Aorta (tissue), 5 donors: ENCODE measurements around the gene ANKMY1. TPM values are rescaled to one million over a fixed set of nuclear protein-coding genes. Genes with fewer than 3 reads are reported as not detected.

Experiments
- ATAC-seq: fragments of 200-7000 bp; cut with Tn5 transposase; one replicate; pipeline ENCODE4 v1.9.1; 2022; ENCODE audit warnings: moderate library complexity; ENCODE audit not compliant: low FRiP score
- DNase-seq, 2 donors: peaks; one replicate each; pipeline ENCODE4 v3.0.0-alpha.2; 2020
- H3K27ac ChIP-seq, 2 donors: one replicate each; pipeline ENCODE4 v1.5.1; 2013; ENCODE audit warnings: low read length in 2 of 2, mild to moderate bottlenecking in 2 of 2, moderate library complexity in 2 of 2, control low read depth in 1 of 2, inconsistent platforms in 1 of 2, low read depth in 1 of 2
- H3K27me3 ChIP-seq, 2 donors: one replicate each; pipeline ENCODE4 v1.6.1; 2013; ENCODE audit warnings: control low read depth in 1 of 2, low read length in 1 of 2, mild to moderate bottlenecking in 1 of 2, moderate library complexity in 1 of 2; ENCODE audit not compliant: insufficient read depth in 2 of 2, control insufficient read depth in 1 of 2
- H3K36me3 ChIP-seq, 2 donors: one replicate each; pipeline ENCODE4 v1.6.1; 2013; ENCODE audit warnings: control low read depth in 1 of 2, low read length in 1 of 2, mild to moderate bottlenecking in 1 of 2; ENCODE audit not compliant: insufficient read depth in 2 of 2, control insufficient read depth in 1 of 2
- H3K4me1 ChIP-seq, 2 donors: one replicate each; pipeline ENCODE4 v1.6.1; 2013; ENCODE audit warnings: low read length in 2 of 2, control low read depth in 1 of 2, mild to moderate bottlenecking in 1 of 2, moderate library complexity in 1 of 2; ENCODE audit not compliant: insufficient read depth in 2 of 2, control insufficient read depth in 1 of 2
- H3K4me3 ChIP-seq, 2 donors: one replicate each; pipeline ENCODE4 v1.5.1; 2013; ENCODE audit warnings: low read length in 2 of 2, control low read depth in 1 of 2, mild to moderate bottlenecking in 1 of 2
- H3K9me3 ChIP-seq: one replicate; pipeline ENCODE4 v1.6.1; 2013; ENCODE audit warnings: mild to moderate bottlenecking, low read length; ENCODE audit not compliant: control insufficient read depth
- WGBS, 2 donors: extraction: QIAGEN DNeasy Blood & Tissue Kit; methylation state at CpG; one replicate each; pipeline ENCODE4 v1.1.7; 2013; 5-methylcytosine and 5-hydroxymethylcytosine counted together
- intact Hi-C, 2 donors: fragments of 100-400 bp; cut with DNase I; formaldehyde crosslinking; loops; one replicate each; pipeline versions ENCODE4 v1.14.2 to v1.15.0; 2022
- polyA plus RNA-seq, 2 donors: library from polyadenylated mRNA; stranded (reverse); fragments of 200-250 nt; gene quantifications; one replicate each; pipeline ENCODE4 v1.2.3, GENCODE V29; 2013
- total RNA-seq, 2 donors: library from RNA; stranded (reverse); fragmentation: NEBNext Ultra II Directional; extraction: Animal tissue kit (Norgen Biotek cat#: 25700); gene quantifications; one replicate each; pipeline ENCODE4 v1.2.1, GENCODE V29; 2021
- donor health status: healthy with polysubstance abuse.
- donor health status: Bipolar disorder and iron deficiency.
- donor health status: DM: no; HTN: no; CAD: no.
- donor health status: DM: no; HTN: no; CAD: no.
- donor health status: DM: yes; HTN: yes; CAD: no.

The ANKMY1 gene
- total and polyA plus RNA-seq, 4 donors, result 6.2 to 22.0 (median 8.5) TPM

- Histone ChIP-seq H3K4me3 (no peak overlapping the region), H3K27me3 (no peaks in the 10 kb centered on the region), H3K36me3 (no peaks in the 10 kb centered on the region), H3K9me3 (no peaks in the 10 kb centered on the region), H3K4me1 (no peaks in the 10 kb centered on the region), H3K27ac (no peak overlapping the region)
- no peak for ATAC-seq
- DNase-seq, result peak; percentile 32 to 59
- intact Hi-C loops, result no loop called here
- WGBS, 2 donors, result 94 to 96% methylated on average over 21 of the region's 21 CpGs
These were observed 32.9 kb upstream of the ANKMY1 start for GRCh38 chr2:240590681-240591111.

DNA sequence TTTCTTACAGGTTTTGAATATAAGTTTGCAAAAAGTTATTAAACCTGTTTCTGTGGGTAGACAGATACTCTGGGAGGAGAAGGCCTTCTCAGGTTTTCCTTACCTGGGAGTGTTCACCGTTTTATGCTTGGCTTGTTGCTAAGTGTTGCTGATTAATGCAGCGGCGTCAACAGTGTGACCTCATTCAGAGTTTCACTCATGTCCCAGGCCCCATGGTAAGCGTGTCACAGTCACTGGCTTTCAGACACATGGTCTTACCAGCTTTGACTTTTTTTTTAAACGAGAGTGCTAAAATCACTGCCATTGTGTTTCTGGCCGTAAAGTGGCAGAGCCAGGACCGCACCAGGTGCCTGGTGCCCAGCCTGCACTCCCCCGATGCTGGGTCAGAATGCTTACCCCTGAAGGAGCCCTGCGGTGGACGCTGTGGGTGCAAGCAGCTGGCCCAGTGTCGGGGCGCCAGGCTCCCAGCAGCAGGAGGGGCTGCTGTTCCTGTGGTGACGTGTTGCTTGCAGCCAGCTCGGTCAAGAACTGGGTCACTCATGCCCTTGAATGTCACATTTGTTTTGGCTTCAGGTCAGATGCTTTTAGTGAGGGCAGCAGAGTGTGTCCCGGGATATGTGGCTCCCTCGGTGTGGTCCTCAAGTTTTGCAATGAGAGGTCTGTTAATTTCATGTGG lies 32.2 kb upstream of the ANKMY1 start:
- Histone ChIP-seq H3K4me1 (no peaks in the 10 kb centered on the region), H3K36me3 (no peaks in the 10 kb centered on the region), H3K27me3 (no peaks in the 10 kb centered on the region), H3K9me3 (no peaks in the 10 kb centered on the region), H3K4me3 (no peak overlapping the region), H3K27ac (no peak overlapping the region)
- 79% methylated on average over 16 of the region's 16 CpGs for WGBS, 2 donors
- peak; percentile 19 to 61 for DNase-seq
- intact Hi-C loops, result no loop called here
- ATAC-seq, result no peak

DNA sequence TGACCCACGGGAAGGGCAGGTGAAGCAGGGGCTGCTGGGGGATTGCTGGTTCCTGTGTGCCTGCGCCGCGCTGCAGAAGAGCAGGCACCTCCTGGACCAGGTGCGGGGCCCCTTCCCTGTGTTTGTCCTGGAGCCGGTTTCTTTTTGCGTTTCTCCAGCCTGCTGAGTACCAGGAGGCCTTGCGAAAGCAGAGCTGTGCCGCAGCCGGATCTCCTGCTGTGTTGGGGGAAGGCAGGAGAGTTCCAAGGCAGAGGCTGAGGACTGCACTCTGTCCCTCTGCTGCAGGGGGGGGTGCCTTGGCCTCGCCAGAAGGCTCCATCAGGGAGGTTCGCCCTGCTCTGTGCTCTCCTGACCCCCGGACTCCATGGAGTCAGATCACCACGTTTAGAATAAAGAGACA lies 31.6 kb upstream of the ANKMY1 start:
- intact Hi-C loops, result no loop called here
- Histone ChIP-seq H3K27ac (no peak overlapping the region), H3K36me3 (no peaks in the 10 kb centered on the region), H3K27me3 (no peaks in the 10 kb centered on the region), H3K4me3 (no peak overlapping the region), H3K4me1 (no peaks in the 10 kb centered on the region), H3K9me3 (no peaks in the 10 kb centered on the region)
- peak in 1 of 2 donors; percentile 55 for DNase-seq
- no peak for ATAC-seq
- 83 to 87% methylated on average over 14 of the region's 14 CpGs for WGBS, 2 donors

GRCh38 chr2:240588669-240589068 lies 30.9 kb upstream of the ANKMY1 start:
- Histone ChIP-seq H3K36me3 (no peaks in the 10 kb centered on the region), H3K27me3 (no peaks in the 10 kb centered on the region), H3K4me3 (no peak overlapping the region), H3K4me1 (no peaks in the 10 kb centered on the region), H3K9me3 (no peaks in the 10 kb centered on the region), H3K27ac (no peak overlapping the region)
- whole genome bisulfite sequencing, 2 donors, result 86 to 92% methylated on average over 4 of the region's 4 CpGs
- intact Hi-C loops, result no loop called here
- DNase-seq, result peak in 1 of 2 donors; percentile 48
- no peak for ATAC-seq

DNA sequence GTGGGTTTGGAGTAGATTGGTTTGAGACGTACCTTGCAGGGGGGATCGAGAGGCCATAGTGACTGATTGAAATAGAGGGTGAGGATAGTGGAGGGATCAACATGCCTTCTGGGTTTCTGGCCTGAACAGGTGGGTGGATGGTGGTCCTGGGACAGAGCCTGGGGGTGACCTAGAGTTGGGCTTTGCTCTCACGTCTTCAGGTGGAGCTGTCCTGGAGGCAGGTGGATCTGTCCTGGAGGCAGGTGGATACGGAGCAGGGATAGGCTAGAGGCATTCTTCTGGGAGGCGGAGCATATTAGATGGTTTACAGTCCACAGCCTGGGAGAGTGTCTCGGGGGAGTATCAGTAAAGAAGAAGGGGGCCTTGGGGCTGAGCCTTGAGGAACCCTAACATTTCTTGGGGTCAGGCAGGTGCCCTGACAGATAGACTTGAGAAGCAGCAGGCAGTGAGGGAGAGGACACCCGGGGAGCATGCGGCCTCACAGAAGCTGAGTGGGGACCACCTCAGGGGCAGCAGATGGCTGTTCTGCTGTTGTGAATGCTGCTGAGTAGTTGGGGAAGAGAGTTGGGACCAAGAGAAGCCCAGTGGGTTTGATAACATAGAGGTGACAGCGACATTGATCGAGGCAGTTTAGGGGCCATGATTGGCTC lies 30.3 kb upstream of the ANKMY1 start:
- DNase-seq (peak; percentile 41 to 52), ATAC-seq (no peak)
- Histone ChIP-seq H3K4me1 (no peaks in the 10 kb centered on the region), H3K4me3 (no peak overlapping the region), H3K27ac (no peak overlapping the region), H3K27me3 (no peaks in the 10 kb centered on the region), H3K36me3 (no peaks in the 10 kb centered on the region), H3K9me3 (no peaks in the 10 kb centered on the region)
- 83 to 88% methylated on average over 10 of the region's 10 CpGs for WGBS, 2 donors
- intact Hi-C loops, result no loop called here

- intact Hi-C loops, result loop anchor here in 1 of 2 donors (2.0 kb wide), 2 partner anchors 18 to 26 kb away; partner anchors contain the start of genes DUSP28 and RNPEPL1
- no peaks in the 10 kb centered on the region for H3K36me3 ChIP-seq
- H3K4me1 ChIP-seq, result no peaks in the 10 kb centered on the region
- DNase-seq (peak; percentile 23 to 38), ATAC-seq (no peak)
- 3 to 4% methylated on average over 61 to 62 of the region's 62 CpGs for WGBS, 2 donors
- no peak overlapping the region for H3K27ac ChIP-seq
- peak overlapping the region; percentile 69 to 80 for H3K4me3 ChIP-seq
- no peaks in the 10 kb centered on the region for H3K9me3 ChIP-seq
- no peaks in the 10 kb centered on the region for H3K27me3 ChIP-seq
These were observed 29.4 kb upstream of the ANKMY1 start for GRCh38 chr2:240586919-240587800.

GRCh38 chr2:240586198-240586918 lies 28.6 kb upstream of the ANKMY1 start, which contains the start of gene CAPN10:
CAPN10 (plus strand) TSS chr2:240586734; CDS start chr2:240586912, 178 bp downstream.
- no peaks in the 10 kb centered on the region for H3K9me3 ChIP-seq
- H3K27ac ChIP-seq, result peak within 1 kb of the TSS in 1 of 2 donors; percentile 87
- no peaks in the 10 kb centered on the region for H3K36me3 ChIP-seq
- H3K27me3 ChIP-seq, result no peaks in the 10 kb centered on the region
- ATAC-seq, result peak; percentile 99
- DNase-seq, result peak; percentile 99 to 100
- intact Hi-C loops, result loop anchor here in 1 of 2 donors (2.0 kb wide), 2 partner anchors 18 to 26 kb away; partner anchors contain the start of genes DUSP28 and RNPEPL1
- WGBS, 2 donors, result 0 to 1% methylated on average over 56 to 88 of the region's 88 CpGs
- H3K4me3 ChIP-seq, result peak within 1 kb of the TSS; percentile 80 to 85
- no peaks in the 10 kb centered on the region for H3K4me1 ChIP-seq

GRCh38 chr2:240585681-240586197 lies 28.0 kb upstream of the ANKMY1 start:
- no peaks in the 10 kb centered on the region for H3K36me3 ChIP-seq
- peak in 1 of 2 donors; percentile 47 for DNase-seq
- no peaks in the 10 kb centered on the region for H3K9me3 ChIP-seq
- no peaks in the 10 kb centered on the region for H3K27me3 ChIP-seq
- no peaks in the 10 kb centered on the region for H3K4me1 ChIP-seq
- 2 to 3% methylated on average over 20 of the region's 20 CpGs for WGBS, 2 donors
- H3K27ac ChIP-seq, result peak overlapping the region in 1 of 2 donors; percentile 30
- H3K4me3 ChIP-seq, result peak overlapping the region; percentile 75 to 85
- intact Hi-C loops, result loop anchor here in 1 of 2 donors (2.0 kb wide), 2 partner anchors 17 to 25 kb away; partner anchors contain the start of genes DUSP28 and RNPEPL1
- ATAC-seq, result no peak
